Stimulated activated CD8-positive, alpha-beta memory T cell treated with anti-CD3 and anti-CD28 coated beads, Interleukin-4, amount 100 ng/mL, for 1 hour (primary cell): ENCODE measurements around the gene TMEM174.
"Not testable (repeated sequence)": the region's sequence is repeated elsewhere in the genome, so short reads cannot be mapped to it uniquely, and the experiment has no call there.

Experiments
- DNase-seq, 2 donors: peaks; one replicate each; pipeline ENCODE4 v3.0.0-alpha.2; 2020; ENCODE audit warnings: low read depth in 2 of 2, low spot score in 1 of 2

The TMEM174 gene

GRCh38 chr5:73188764-73189531 lies 16.0 kb downstream of the TMEM174 start:
- DNase-seq, result no peak

GRCh38 chr5:73189871-73190376 lies 16.9 kb downstream of the TMEM174 start:
- DNase-seq, result no peak

- DNase-seq, result no peak
Measured at GRCh38 chr5:73192370-73192769, 19.4 kb downstream of the TMEM174 start.

DNA sequence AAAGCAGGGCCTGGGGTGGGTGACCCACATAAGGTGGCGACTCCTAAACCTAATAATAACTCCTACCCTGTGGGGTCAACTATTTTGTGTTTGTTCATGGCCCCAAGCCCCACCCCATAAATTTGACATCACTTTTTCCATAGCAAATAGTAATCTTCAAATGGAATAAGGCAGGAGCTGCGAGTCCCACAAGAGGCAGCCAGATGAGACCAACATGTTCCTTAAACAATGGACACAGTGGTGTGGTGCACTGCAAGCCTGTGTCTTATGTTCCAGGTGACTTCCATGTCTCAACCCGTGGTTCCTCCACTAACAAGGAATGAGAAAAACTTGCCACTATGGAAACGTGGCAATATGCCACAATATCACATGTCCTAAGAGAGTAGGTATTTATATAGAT lies 20.6 kb downstream of the TMEM174 start:
- no peak for DNase-seq

DNA sequence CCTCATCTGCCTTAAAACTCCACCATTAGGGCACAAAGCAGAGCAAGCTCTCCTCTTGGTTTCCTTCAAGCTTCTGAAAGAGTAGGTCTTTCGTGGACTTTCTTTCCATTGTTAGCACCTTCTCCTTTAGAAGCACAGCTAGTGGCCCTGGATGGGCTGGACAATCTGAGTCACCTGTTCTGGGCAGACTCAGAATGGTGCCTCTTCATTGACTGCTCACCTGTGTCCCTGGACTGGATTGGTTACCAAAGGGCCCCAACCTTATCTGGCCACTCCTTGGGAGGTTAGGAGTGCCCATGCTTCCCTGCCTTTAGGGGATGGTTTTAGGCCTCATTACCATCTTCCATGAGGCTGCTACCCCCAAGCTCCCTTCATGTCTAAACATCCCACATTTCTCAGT lies 23.2 kb downstream of the TMEM174 start:
- DNase-seq, result no peak

- DNase-seq, result no peak
Measured at GRCh38 chr5:73197637-73198257, 24.8 kb downstream of the TMEM174 start.

DNA sequence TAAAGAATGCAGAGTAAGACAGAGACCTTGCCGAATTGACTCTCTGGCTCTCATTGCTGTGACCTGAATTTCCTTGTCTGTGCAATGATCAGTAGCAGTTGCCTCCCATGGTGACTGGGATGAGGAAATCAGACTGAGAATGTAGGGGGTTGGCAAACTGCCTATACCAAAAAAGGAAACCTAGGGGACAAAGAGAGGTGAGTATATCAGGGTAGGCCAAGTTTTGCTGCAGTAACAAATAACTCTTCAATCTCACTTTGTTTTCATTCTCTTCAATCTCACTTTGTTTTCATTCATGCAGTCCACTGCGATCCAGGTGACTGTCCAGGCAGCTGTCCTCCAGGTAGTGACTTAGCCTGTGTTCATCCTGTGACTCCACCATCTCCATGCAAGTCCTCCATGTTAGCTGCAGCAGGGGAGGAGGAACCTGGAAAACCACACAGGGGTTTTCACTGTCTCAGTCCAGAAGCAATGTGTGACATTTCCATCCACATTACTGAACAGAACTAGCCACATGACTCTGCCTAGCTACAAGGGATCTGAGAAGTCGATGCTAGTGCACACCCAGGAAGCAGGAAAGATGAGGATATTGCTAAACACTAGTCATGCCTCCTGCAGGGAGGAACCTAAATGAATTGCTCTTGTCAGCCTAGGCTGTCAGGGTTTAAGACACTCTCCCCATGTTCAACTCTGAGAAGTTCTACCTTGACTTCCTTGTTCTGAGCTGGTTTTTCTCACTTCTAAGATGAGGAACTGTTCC lies 26.0 kb downstream of the TMEM174 start:
- no peak for DNase-seq

GRCh38 chr5:73199671-73200070 lies 26.7 kb downstream of the TMEM174 start:
- no peak for DNase-seq

- peak; percentile 32 to 46 for DNase-seq
Measured at GRCh38 chr5:73201547-73202513, 28.8 kb downstream of the TMEM174 start.

- no peak for DNase-seq
Measured at GRCh38 chr5:73204332-73204731, 31.3 kb downstream of the TMEM174 start.

GRCh38 chr5:73204733-73205132 lies 31.7 kb downstream of the TMEM174 start:
- DNase-seq, result no peak

DNA sequence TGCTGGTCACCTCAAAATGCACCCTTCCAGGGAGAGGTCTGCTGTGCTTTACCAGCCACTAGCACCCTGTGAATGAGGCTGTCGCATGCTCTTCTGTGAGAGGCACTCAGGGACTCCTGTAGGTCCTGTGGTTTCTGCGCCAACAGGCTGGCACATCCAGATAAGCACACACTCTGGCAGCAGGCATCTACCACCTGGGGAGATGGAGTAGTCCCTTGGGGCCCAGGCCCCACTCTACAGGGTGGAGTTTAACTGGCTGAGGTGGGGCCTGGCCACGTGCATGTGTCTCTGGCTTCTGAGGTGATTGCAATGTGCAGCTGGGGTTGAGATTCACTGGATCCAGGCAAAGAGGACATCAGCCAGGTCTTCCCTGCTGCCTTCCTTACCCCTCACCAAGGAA lies 32.3 kb downstream of the TMEM174 start:
- no peak for DNase-seq

GRCh38 chr5:73207239-73207638 lies 34.2 kb downstream of the TMEM174 start:
- DNase-seq, result not testable (repeated sequence)

DNA sequence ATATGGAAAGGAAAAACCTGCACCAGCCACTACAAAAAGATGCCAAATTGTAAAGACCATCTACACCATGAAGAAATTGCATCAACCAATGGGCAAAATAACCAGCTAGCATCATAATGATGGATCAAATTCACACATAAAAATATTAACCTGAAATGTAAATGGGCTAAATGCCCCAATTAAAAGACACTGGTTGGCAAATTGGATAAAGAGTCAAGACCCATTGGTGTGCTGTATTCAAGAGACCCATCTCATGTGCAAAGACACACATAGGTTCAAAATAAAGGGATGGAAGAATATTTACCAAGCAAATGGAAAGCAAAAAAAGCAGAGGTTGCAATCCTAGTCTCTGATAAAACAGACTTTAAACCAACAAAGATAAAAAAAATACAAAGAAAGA lies 36.1 kb downstream of the TMEM174 start:
- DNase-seq, result not testable (repeated sequence)

DNA sequence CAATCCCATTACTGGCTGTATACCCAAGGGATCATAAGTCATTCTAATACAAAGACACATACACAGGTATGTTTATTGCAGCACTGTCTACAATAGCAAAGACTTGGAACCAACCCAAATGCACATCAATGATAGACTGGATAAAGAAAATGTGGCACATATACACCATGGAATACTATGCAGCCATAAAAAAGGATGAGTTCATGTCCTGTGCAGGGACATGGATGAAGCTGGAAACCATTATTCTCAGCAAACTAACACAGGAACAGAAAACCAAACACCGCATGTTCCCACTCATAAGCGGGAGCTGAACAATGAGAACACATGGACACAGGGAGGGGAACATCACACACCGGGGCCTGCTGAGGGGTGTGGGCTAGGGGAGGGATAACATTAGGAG lies 39.7 kb downstream of the TMEM174 start:
- not testable (repeated sequence) for DNase-seq

GRCh38 chr5:73213566-73213998 lies 40.6 kb downstream of the TMEM174 start:
- no peak for DNase-seq

DNA sequence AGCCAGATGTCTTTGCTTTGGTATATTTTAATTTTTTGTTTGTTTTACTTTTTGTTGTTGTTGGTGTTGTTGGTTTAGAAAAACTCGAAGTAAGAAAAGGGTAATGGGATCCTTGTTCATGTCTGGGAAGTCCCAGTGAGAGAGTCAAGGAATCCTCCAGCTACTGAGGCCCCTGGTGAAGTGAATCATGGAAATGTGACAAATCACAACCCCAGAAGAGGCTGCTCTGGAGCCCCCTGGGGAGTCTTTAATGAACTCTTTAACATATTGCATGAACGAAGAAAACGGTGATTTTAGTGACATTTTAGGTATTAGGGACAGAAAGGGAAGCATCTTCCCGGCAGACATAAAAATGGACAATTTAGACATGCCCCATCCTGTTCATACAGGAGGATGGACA lies 41.3 kb downstream of the TMEM174 start:
- DNase-seq, result no peak

GRCh38 chr5:73214996-73215395 lies 42.0 kb downstream of the TMEM174 start:
- DNase-seq, result no peak

GRCh38 chr5:73215531-73215890 lies 42.5 kb downstream of the TMEM174 start:
- DNase-seq, result no peak

DNA sequence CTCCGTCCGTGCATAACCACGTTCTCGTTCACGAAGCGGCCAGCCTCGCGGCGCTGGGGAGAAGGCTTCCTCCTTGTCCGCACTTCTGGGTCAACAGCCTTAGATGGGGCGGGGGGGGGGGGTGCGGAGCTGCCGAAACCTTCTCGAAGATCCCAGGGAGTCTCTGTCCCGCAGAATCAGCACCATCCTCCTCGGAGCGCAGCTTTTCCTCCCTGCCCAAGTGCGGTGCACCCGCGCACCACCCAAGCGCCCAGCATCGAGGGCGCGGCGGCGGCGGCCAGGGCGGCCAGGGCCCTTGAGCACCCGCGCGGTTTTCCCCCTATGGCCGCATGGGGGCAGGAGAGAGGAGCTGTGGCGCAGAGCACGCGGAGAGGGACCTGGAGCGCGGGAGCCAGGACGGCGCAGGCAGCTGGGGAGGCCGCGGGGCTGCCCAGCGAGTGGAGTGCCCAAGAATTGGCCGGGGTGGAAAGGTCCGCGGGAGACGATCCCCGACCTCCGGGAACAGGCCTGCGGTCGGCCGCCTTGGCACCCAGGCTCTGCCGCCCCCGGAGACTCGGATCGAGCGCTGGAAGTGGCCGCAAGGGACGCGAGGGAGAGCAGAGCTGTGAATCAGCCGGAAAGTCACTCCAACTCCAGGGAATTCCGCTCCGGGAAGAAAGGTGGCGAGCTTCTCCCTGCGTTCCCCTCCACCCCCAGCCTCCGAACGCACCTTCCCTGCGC lies 43.1 kb downstream of the TMEM174 start:
- peak; percentile 22 to 24 for DNase-seq
